HPDE6-E6E7 (cell line): ENCODE data around the gene YPEL1.
A peak's percentile ranks its signal among the peaks of the same experiment; 100 is the strongest.

Experiments
- DNase-seq: peaks from one replicate; pipeline ENCODE4 v3.0.0; 2011; ENCODE audit warnings: missing footprints; ENCODE audit errors: extremely low spot score

Gene YPEL1

DNA sequence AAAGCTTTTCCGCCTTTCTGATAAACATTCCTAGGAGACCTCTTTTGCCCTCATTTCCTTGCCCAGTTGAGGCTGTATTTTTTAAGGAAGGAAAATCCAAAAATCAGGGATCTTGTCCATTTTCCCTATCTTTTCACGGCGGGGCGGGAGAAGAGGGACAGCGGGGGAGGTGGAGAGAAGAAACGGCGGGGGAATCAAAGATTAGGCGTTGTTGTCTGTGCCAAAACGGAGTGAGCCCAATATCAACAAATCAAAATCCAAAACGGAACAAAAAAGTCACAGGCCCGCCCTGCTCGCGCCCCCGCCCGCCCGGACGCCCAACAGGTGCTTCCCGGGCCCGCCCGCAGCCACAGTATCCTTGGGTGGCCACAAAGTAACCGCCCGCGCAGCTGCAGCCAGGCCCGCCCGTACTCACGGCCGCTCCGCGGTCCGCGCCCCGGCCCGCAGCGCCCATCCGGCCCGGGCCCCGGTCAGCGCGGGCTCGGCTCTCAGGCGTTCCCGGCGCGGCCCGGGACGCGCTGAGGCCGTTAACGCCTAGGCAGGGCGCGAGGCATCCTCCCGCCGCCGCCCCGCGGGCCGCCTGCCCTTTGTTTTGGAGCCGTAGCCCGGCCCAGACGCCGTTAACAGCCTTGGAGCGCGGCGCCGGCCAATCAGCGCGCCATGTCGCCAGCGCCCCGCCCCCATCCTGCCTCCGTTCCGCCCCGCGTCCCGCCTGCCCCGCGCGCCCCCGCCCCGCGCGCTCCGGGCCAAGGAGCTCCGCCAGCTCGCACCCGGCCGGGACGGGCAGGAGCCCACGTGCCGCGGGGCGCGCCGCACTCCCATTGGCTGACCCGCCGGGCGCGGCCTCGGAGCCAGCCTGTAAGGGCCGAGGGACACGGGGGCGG, at the start of gene YPEL1:
TSS of gene YPEL1 (minus strand) at position 595 of the 884 bp plus-strand sequence. CDS start 25,050 bp downstream, outside the sequence.
- DNase-seq: peak; percentile 98

DNA sequence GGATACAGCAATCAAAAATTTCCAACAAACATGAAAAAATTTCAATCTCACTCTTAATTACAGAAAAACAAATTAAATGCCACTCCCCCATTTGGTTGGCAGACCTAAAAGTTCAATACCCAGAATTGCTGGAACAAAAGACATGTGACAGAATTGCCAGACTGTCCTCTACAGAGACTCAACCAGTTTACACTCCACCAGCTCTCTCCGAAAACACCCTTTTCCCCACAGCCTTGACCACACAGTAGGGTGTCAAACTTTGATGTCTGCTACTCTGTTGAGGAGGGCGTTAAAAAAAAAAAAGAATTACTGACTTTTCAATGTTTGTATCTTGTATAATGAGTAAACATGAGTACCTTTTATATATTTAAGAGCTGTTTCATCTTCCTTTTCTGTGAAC, 44.7 kb upstream of the YPEL1 start:
- no peak for DNase-seq

- no peak for DNase-seq
Measured at GRCh38 chr22:21779444-21779843, 43.9 kb upstream of the YPEL1 start.

GRCh38 chr22:21778705-21779363, 43.2 kb upstream of the YPEL1 start:
- DNase-seq: no peak

- DNase-seq: no peak
Measured at GRCh38 chr22:21771631-21771976, 36.0 kb upstream of the YPEL1 start.

DNA sequence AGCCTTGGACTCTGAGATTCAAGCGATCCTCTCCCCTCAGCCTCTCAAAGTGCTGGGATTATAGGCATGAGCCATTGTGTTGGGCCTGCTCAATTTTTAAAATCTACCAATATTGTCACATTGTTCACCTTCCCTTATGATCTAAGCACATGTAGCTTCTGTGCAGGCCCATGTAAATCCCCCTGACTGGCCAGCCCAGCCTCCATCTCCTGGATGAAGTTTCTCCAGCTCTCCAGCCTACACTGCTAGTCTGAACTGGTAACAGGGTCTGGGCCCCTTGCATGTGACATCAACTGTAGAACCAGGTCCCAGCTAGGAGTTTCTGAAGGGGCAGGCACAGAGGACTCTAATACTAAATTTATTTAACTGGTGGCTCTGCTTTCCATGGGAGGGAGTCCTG, 32.8 kb upstream of the YPEL1 start:
- no peak for DNase-seq

DNA sequence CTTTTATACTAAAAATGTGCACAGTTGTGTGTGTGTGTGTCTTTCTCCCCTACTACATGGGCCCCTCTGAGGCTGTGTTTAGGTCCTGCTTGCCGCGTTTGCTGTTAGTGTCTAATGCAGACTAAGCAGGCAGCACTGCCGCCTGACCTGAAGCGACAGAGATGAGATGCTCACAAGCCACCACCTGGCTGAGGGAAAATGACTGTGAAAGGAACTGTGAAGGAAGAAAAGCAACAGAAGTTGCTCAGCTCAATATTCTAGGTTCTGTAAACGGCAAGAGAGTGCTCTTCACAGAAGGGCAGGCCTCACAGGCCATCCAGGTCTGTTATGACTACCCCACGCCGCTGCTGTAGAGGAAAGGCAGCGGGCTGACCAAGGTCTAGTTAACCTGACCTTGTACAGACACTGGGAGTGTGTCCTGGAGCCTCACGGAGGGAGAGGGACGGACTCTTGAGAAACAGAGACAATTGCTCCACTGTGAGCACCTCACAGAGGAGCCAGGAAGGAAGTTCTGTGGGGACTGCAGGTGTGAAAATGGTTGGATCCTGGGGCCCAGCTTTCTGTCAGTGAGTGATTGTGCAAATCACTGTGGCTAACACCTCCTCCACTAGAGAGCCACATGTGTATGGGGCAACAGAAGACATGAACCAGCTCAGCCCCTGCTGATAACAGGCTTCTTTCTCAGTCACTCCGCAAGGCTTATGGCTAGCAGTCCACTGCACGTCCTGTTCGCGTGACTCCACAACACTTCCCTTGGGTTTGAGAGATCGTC, 31.3 kb upstream of the YPEL1 start:
- no peak for DNase-seq

GRCh38 chr22:21765909-21766529, 30.4 kb upstream of the YPEL1 start:
- no peak for DNase-seq

DNA sequence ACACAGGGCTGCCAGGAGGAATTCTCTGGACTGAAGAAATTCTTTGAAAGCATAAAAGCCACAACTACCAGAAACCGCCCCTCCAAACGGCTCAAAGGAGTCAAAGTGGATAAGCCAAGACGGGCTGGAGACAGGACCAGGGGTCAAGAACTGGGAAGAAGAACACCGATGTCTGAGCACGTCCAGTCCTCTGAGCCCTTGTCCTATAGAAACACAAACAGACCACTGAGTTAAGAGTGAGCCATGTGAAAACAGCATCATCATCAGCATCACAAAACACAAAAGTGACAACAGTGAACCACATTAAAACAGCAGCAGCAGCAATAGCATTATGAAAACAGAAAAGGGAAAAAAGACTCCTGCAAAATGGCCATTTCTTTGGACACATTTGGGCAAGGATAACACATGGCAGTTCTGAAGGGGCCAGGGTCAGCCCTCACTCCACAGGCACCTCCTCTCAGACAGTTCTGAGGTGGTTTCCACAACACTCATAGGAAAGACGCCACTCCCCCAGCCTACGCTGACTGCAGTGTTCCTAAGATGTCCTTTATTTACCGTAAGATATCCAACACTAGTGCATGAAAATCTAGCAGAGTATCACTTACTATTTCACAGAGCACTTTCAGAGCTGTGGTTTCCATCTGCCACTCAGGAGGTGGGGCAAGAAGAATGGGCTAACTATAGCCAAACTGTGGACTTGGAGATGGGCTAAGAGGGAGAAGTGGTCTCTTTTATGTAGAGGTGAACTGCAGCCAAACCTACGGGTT, 28.6 kb upstream of the YPEL1 start:
- no peak for DNase-seq

DNA sequence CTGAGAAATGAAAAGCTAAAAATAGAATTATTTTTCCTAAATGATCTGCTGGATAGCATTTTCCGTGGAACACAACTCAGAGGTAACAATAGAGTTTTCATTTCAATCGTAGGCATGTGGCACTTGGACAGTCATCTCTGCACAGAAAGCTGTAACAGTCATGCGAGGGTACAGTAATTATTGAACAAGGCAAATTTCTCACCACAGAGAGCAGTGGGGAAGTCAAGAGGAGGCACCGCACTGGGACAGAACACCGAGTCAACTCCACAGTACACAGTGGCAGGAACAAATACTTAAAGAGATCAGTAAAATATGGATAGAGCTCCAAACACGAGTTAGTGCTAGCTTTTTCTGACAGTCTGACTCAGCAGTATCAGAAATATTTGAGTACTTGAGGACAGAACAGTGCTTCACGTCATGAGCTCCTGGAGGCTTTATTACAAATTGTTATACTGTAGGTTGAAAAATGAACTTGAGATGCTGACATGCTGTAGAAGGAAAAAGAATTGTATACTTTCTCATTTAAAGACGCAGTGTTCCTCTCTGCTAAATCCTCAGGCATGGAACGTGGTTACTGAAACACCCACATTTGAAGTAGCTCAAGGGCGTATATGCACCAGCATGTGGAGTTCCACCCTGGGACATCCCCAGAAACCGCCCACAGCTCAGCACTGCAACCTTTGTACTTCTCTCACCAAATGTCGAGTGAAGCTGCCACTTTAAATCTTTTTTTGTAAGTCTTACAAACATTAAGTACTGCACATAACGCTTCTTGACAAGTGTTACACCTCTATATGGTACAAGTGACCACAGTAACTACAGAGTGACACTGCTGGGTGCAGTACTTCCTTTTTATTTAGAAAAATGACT, 27.4 kb upstream of the YPEL1 start:
- DNase-seq: no peak

DNA sequence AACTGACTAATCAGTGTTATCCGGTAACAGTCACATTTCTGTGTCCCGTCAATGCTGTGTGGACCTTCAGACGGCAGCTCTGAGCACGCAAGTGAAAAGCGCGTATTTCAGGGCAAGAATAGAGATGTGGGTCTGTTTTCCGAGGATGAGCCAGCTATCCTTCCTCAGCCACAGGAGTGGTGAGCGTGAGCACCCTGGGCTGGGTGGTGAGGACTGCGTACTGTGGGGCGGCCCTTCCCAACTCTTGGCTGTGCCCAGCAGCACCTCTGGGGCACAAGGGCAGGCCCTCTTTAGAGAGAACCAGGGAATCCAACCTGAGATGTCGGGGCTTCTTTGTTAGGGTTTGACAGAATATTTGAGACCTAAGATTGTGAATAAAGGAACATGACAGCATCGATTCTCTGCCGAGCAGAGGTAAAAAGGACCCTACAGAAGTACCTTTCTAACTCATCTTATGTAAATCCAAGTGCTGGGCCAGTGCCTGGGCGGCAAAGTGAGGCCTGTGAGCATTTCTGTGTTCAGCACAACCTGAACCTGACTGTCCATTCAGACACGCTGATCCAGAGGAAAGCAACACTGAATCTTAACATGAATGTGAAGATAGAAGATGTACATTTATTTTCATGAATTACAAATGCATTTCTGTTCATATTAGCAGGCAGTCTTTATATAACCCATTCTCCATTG, 26.5 kb upstream of the YPEL1 start:
- DNase-seq: no peak

DNA sequence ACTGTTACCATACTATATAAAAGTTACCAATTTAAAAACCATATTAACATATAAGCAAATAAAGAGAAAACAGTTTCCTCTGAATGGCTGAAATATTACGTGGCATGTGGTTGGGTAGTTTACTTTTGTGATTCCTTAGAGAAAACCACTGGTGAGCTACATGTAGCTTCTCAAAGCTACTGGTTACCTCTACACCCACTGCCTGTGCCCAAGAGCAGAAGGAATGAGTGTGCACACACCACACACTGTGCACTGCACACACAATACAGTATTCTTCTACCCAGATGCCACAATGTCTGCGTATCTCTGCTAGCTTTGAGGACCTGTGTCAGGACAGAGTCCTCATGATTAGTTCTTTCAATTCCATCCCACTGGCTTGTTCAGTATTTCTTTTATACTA, 25.5 kb upstream of the YPEL1 start:
- DNase-seq: no peak

GRCh38 chr22:21760640-21761039, 25.0 kb upstream of the YPEL1 start:
- DNase-seq: no peak

DNA sequence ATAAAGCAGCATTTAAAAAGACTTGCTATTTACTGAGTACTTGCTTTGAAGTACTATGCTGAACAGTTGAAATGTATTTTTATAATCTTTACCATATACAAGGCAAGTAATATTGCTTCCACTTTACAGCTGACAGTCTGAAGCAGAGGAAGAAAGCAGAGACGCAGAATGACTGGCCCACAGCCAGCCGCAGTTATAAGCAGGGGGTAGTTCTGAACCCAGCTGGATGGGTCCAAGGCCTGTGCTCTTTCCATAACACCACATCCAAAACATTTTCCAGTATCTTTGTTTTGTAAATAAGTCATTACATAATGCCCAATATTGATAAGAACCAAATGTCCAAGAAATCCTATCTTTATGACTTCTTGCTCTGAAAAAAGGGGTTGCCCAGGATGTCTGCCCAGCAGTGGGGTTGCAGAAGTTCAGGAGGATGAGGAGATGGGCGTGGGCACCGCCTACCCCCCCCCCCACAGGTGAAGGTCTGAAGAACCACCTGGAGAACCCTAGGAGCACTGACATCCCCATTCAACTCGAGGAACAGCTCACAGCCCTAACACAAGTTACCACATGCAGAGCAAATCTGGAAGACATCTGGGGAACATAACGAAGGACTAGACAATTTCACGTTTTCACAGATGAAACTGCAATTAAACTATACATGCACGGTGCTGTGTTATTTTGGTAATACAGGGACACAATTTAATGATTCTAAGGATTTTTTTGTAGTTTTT, 24.2 kb upstream of the YPEL1 start:
- DNase-seq: no peak

DNA sequence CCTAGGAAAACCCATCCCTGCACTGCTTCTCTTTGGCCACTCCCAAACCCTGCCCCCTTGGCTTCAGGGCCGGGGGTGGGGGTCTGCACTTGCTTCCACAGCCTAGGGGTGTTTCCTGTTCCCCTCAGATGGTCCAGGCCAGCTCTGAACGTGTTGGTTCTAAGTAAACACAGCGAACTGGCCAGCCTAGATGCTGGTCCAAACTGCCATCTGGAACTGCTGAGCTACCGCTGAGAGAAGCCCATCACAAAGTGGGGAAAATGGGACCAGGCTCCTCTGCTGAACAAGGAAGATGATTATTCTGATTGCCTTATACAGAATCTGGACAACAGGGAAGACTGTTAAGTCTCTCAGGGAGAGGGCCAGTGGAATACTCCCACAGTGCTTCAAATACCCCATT, 23.5 kb upstream of the YPEL1 start:
- DNase-seq: no peak

DNA sequence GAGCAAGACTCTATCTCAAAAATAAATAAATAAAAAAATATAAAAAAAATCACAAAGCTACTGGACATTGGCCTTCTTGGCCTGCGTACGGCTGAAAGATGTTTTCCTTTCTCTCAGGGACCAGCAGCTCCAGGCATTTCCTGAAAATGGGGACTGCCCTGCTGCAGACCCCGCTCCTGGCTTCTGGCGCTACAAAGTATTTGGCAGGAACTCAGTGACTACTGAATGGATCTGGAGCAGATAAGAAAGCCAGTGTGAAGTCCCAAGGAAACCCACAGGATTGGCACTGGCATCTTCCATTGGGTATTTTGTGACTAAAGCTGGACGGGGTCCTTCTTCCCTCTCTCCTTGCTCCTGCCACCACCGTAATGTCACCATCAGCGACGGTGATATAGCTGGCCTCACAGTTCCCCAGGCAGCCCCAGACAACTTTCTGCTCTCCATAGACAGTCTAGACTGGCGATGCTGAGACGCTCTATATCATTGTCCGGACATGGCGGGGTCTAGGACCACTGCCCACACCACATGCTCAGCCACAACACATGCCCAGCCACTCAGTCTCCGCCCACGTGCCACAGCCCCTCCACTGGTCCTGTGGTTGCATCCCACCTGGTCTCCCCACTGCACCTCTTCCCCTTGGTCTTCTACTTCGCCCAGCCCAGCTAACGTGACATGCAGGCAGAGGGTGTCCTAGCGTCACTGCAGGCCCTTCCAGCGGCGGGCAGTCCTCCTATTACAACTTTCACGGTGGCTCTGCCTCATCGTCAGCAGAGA, 22.7 kb upstream of the YPEL1 start:
- no peak for DNase-seq

DNA sequence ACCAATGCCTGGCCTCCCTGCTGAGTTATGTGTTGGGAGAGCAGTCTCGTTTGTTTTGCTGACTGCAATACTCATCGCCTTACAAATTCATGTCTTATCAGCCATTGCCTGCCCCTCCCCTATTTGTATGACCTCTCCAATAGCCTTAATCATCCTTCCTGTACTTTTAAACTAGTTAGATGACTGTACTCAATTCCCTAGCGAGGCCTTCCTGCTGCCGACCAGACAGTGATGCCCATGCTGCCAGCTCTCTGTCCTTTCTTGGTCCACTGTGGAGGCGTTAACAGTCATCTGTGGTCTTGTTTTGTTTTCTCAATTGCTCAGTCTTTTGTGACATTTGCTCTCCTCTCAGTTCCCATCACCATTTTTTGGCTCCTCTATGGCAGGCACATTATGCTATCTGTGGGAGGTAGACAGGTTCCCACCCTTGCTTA, 20.3 kb upstream of the YPEL1 start:
- peak; percentile 40 for DNase-seq

- DNase-seq: no peak
Measured at GRCh38 chr22:21754523-21754922, 18.9 kb upstream of the YPEL1 start.
